Measurements from ENCODE around the gene SLC4A8.
A peak's percentile ranks its signal among the peaks of the same experiment; 100 is the strongest.
"Not testable (repeated sequence)": the region's sequence is repeated elsewhere in the genome, so short reads cannot be mapped to it uniquely, and the experiment has no call there.

SLC4A8 gene

DNA sequence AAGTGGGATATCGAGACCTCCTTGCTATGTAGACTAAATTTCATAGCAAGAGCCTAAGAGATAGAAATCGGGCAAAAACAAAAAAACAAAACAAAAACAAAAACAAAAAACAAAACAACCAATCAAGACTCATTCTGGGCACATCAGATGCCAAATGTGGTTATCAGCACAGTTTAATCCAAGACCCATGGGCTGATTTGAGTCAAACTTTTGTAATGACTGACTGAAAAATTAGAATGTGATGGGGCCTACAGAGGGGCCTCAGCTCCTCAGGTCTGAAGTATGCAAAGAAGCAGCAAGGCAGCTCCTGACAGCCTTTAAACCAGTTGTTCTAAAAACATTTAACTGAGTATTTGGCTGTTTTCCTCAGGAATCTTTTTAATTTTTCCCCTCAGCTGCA lies 49.3 kb downstream of the SLC4A8 start:
- DNase-seq (ENCODE audit: low read depth in 1 of 2, low spot score in 1 of 2), result no peak

DNA sequence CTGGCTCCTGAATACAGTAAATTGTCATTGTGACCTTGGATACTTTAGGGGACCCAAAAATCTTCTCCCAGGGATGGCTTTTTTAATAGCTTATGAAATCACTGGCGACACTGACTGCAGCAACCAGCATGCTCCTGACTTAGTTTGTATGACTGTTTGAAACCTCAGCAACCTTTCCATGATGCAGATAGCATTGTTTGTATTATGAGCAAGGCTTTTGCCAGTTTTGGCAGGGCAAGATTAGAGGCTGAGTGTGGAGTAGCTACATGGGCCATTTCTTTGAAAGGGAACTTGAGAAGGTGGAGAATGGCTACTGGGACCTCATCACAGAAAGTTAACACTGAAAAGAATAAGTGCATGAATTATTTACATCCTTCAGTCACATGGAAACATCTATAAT lies 50.9 kb downstream of the SLC4A8 start:
- DNase-seq (ENCODE audit: low read depth in 1 of 2, low spot score in 1 of 2), result no peak

DNA sequence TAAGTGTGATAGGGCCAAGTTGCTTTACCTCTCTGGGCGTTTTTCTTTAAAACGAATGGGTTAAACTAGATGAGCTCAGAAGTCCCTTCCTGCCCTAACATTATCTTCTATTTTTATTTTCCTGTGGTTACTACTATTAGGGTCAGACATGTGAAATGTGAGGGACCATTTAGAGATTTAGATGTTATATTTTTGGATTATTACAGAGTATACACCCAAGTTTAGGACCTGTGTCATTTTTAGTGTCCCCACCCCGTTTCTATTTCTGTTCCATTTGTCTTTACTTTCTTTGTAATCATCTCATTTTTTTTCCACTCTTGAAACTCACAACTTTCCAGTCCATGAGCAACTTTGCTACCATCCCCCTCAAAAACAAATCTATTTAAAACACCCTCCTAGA lies 56.3 kb downstream of the SLC4A8 start:
- DNase-seq (ENCODE audit: low read depth in 1 of 2, low spot score in 1 of 2), result no peak

DNA sequence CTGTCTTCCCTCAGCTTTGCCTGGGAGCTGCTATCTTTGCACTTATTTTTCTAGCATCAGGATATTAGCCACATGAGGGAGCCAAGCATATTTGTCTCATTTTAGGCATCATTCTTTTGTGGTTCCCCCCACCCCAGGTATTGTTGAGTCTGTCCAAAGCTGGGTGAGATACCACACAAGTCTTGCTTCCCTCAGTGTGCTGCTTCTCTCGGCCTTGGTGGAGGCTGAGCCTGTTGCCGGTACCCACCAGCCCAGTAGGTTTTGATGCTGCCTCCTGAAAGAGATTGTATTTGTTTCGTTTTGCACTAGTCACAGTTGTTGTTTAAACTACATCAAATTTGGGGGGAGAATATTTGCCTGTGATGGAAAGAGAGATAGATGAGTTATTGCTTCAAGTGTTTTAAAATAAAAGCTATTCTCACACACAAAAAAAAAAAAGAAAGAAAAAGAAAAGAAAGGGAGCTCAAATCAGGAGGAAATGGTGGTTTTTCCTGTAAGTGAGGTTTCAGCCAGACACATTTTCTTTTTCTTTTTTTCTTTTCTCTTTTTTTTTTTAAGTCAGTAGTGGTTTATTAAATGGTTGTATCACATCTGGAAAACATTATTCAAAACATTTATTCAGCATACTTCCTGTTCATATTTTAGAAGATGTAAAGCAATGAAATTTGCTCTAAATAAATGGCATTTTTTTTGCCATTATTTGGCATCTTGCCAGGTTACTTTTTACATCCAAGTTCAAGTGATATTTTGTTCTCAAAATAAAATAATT lies 58.5 kb downstream of the SLC4A8 start:
- peak in 1 of 2 donors; percentile 1 for DNase-seq (ENCODE audit: low read depth in 1 of 2, low spot score in 1 of 2)

DNA sequence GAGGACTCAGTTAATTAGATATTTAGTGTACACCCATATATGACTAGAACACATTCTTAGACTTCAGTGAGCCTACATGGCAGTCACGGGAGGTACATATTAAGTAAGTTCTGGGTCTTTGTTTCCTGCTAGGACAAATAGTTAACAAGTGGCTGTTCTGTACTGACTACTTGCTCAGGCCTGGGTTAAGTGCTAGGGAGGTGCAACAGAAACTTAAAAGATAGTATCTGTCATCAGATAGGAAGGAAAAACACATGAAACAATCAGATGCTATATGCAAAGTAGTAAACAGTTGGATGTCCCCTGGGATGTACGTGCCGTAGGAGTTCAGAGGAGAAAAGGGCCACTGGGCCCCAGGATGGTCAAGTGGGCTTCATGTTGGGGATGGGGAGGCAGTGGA lies 59.5 kb downstream of the SLC4A8 start:
- DNase-seq (ENCODE audit: low read depth in 1 of 2, low spot score in 1 of 2), result no peak

DNA sequence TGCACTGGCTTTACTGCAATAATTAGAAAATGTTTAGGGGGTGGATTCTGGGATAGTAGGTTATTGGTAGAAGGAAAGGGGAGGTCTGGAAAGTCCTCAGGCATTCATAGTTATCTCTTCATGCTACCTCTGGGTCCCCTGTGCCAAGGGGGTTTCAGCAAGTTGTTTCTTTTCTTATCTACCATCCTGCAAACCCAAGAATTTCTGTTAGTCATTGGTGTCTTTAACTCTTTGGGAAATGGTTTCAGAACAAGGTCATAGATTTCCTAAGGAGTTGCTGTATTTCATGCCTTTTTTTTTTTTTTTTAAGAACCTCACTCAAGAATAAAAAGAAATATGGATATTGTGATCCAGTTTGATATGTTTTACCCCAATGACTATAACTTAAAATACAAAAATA lies 63.6 kb downstream of the SLC4A8 start:
- no peak for DNase-seq (ENCODE audit: low read depth in 1 of 2, low spot score in 1 of 2)

DNA sequence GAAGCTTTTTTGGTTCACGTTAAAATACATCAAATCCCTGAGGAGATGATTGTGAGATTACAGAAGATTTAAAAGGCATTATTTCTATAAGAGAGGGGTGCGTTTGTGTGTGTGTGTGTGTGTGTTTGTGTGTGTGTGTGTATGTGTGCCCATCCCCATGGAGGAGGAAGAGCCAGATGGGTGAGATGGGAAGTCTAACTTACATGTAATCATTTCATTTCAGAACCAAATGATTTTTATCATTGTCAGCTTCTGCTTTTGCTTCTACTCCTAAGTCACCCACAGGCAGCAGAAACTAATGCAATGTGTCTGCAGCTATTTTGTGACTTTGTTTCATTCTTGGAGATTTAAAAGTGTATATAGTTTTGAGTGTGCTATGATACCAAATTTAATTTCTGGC lies 68.7 kb downstream of the SLC4A8 start:
- DNase-seq (ENCODE audit: low read depth in 1 of 2, low spot score in 1 of 2), result no peak

DNA sequence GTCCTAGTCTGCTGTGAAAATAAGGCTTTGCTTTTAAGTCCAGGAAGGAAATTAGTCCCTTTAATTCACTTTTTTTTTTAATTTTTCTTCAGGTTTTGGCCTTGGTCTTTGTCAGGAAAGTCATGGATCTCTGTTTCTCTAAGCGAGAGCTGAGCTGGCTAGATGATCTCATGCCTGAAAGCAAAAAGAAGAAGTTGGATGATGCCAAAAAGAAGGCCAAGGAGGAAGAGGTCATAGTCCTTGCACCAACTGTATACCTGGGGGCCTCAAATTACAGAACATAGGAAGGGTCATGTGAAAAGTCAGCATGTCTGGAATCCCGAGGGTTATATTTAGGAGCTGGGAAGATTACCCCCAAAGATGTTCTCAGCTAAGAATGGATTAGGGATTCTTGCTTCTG lies 72.3 kb downstream of the SLC4A8 start:
- no peak for DNase-seq (ENCODE audit: low read depth in 1 of 2, low spot score in 1 of 2)

DNA sequence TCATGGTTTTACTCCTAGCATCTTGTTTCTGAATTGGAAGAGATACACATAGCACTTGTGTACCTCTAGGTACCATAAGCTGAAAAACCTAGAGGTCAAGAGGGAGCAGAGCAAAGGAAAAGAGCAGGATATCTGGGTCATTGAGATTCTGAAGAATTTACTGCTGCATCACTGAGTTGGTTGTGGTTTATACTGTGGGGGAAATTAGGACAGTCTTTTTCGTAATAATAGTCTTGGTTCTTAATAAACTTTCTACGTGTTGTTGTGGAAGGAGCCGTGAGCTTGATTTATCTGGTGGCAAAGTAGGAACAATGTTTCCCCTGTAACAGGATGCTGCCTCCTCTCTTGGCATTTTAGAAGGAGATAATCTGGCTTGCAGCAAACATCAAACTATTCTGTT lies 80.2 kb downstream of the SLC4A8 start:
- no peak for DNase-seq (ENCODE audit: low read depth in 1 of 2, low spot score in 1 of 2)

DNA sequence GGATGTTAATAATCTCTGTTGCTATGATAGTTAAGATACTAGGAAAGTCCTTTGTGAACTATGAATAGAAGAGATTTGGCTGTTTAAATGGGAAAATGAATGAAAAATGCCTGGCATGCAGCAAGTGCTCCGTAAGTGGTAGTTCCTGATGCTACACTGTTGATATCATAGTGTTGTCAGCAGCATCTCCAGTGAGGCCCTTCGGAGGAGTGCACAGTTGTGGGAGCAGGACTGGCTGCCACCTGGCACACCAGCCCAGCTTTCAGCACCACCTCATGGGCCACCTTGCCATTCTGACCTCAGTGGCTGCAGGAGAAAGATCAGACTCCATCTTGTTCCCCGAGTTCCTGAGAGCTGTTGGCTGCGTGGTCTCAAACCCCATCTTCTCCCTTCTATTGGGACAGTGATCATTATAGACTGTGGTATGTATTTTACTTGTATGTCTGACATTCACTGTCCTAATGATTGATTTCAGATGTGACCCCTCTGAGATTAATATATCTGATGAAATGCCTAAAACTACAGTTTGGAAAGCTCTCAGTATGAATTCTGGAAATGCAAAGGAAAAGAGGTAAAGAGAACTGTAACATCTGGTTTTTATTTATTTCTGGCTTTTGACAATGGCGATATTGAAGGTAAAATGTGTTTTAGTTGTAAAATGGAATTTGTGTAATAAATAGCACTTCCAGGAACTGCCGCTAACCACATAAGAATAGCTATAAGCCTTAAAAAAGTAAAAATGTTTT lies 80.9 kb downstream of the SLC4A8 start:
- DNase-seq (ENCODE audit: low read depth in 1 of 2, low spot score in 1 of 2), result no peak

DNA sequence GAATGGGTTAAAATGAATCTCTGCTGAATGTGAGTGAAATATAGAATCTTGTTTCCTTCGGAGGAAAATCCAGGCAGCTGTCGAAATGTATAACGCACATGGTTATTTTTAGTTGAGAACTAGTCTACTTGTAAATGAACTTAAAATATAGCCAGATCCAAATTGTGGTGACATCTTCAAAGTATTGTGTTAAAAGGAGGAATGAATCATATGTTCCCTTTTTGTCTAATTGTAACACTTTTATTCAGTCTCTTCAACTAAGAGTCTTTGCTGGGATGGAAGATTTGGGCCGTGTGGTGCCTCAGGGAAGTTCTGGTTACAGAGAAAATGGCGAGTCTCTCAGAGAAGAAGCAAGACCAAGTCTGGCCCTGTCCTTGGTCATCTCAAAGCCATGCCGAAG lies 82.5 kb downstream of the SLC4A8 start:
- no peak for DNase-seq (ENCODE audit: low read depth in 1 of 2, low spot score in 1 of 2)

DNA sequence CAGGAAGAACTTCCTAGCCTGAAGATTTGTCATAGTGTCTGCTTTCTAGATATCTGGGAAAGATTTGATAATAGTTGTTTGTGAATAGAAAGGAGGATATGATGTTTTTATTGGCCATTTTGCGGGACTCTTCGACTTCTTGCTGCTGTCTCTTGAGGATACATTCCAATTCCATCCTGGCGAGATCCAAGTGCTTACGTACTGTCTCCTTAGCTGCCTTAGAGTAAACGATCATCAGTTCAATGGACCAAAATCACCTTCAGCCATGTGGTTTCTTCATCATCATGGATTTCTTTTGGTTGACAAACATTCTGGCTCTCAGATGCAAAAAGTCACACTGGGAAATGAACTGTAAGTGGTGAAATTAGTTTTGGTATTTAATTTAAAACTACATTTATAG lies 83.7 kb downstream of the SLC4A8 start:
- DNase-seq (ENCODE audit: low read depth in 1 of 2, low spot score in 1 of 2), result no peak

DNA sequence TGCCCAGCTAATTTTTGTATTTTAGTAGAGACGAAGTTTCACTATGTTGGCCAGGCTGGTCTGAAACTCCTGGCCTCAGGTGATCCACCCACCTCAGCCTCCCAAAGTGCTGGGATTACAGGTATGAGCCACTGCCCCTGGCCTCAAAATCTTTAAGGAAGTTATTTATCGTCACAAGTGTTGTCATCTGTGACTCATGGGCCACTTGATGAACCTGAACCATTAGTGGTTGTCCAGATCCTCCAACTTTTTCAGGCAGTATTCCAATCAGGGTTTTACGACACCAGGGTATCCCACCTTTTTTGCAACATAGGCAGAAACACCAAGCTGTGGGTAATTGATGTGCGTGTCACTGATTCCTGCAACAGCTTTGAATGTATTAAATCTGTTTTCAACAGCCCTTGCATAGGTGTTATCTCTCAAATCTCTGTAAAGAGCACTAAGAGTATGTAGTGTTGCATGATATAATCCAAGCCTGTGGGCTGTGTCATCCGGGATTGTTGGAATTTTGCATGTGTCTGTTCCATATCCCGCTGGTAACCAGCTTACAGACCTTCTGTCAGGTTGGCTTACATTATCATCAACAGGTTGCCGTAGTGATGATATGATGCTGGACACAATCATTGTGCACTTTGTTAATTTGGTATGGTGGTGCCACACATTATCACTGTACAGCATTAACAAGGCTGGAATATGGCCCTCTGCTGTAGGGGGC lies 87.1 kb downstream of the SLC4A8 start:
- DNase-seq (ENCODE audit: low read depth in 1 of 2, low spot score in 1 of 2), result no peak

DNA sequence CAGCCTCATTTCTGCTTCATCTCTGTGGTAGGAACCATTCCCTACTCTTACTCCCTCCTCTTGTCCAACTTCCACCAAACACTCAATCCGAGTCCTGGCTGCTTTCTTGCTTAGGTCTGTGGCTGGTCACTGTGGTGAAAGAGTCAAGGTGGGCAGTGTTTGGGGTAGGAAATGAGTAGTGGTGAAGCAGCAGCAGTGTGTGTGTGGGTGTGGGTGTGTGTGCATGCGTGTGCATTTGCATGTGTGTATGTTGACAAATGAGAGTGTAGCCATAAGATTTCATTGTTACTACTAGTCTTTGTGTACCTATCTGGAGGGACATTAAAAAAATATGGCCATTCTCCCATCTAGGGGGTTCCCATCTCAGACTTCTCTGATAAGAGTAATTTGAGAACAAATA lies 87.8 kb downstream of the SLC4A8 start:
- DNase-seq (ENCODE audit: low read depth in 1 of 2, low spot score in 1 of 2), result no peak

DNA sequence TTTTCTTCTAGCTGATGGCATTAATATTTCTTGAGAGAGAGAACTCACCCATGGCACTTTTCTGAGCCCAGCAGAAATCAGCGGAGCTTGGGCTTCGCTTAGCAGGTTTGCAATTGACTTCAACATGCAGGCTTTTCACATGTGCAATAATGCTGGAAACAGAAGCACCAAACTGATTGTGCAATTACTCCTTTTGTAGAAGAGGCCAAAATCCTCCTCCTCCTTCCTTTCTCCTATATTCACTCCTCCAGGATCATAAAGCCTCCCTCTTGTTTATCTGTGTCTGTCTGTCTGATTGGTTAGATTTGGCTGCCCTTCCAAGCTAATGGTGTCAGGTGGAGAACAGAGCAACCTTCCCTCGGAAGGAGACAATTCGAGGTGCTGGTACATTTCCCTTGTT lies 90.4 kb downstream of the SLC4A8 start:
- DNase-seq (ENCODE audit: low read depth in 1 of 2, low spot score in 1 of 2), result not testable (repeated sequence)

DNA sequence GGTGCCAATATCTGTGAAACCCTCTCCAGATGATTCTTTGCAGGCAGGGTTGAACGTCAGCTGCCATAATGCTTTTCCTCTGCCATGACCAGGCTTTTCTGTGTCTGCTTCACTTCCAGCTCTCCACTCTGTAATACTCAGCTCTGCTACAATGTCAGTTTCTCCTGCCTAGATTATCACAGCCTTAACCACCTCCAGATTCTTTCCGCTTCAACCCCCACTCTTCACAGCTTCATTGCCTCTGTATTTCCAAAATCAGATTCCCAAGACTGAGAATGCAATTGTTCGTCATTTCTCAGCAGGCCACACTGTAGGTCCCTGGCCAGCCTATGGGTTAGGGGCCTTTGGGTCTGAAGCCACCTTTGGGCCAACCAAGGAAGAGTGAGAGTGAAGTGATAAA lies 92.7 kb downstream of the SLC4A8 start:
- no peak for DNase-seq (ENCODE audit: low read depth in 1 of 2, low spot score in 1 of 2)

DNA sequence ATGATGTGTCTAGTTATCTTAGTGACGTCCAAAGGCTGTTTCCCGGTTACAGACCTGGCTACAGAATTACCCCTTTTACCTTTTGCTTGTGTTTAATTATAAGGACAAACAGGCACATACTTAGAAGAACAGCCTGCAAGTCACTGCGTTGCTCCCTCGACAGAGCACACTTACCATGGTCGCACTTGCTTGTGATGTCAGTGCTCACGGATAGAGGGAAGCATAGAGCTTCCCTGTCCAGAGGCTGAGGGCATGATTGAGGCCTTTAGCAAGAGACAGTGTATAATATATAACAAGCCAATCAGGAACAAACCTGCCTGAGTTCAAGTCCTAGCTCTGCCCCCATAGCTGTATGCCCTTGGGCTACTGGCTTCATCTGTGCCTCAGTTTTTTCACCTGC lies 93.2 kb downstream of the SLC4A8 start:
- no peak for DNase-seq (ENCODE audit: low read depth in 1 of 2, low spot score in 1 of 2)

DNA sequence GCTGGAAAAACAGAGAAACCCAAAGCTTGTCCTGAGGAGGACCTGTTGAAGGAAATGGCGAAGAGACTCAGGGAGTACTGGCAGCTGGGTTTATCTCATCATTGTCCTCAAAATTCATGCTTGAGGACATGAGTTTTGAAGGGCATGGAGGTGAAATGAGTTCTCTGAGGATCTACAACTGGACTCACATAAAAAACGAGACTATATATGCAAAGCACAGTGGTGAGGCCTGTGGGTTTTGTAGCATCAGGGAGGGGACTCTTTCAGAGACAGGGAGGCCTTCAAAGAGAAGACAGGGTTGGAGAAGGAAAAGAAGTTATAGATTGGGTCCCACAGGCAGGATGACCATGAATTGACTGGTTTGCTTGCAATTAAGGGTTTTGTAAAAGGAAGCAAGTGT lies 95.1 kb downstream of the SLC4A8 start:
- no peak for DNase-seq (ENCODE audit: low read depth in 1 of 2, low spot score in 1 of 2)

DNA sequence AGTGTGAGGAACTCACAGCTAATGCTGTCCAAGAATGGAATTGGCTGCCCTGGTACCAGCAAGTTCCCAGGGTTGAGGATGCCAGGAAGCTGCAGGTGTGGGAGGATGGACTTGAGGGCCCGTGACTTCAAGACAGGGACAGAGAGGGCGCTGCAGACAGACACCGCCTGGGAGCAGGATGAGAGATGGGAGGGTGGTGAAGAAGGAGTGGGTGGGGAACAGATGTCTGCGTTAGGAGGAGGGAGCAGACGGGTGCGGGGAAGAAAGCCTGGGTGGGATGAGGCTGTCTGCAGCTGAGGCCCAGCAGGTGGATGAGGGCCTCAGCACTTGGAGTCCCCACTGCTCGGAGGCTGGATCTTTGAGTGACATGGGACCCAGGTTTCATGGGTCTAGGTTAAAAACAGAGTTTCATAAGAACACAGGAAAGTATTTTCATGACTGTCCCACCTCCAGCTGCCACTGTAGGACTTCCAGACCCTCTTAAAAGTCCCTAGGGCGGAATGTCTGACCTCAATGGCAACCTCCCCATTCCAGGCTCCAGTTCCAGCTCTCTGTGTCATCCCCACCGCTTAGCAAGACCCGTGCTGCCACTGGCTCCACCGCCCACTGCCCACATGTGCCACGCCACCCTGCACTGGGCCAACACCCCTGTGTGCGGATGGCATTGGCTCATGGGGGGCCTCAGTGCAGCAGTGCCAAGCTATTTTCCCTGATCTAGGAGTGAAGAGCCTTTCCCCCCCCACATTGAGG lies 96.1 kb downstream of the SLC4A8 start:
- DNase-seq (ENCODE audit: low read depth in 1 of 2, low spot score in 1 of 2), result no peak

DNA sequence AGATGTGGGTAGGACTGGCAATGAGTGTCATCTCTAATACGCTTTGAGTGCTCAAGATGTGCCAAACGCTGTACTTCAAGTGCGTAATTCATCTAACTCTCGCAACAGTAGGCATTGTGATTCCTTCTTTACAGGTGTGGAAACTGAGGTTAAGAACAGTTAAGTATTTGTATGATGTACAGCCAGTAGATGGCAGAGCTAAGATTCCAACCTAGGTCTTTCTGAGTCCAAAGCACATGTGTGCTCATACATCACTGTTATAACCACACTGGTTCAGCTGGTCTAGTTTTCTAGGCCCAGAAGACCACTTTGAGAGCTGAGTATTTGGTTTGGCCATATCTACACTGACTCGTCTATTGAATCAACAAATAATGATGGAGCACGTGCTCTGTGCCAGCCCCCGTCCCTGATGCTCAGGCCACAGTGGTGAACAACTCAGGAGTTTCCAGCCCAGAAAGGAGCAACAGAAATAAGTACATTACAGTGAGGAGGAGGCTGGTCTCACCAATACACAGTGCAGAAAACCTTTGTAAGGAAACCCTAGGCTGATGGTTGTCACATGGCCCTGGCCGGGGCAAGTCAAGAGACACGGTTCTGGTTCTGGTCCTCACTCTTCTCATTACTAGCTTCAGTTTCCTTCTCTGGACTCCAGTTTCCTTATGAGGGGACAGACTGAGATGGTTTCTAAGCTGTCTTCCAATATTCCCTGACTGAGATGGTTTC lies 97.1 kb downstream of the SLC4A8 start:
- DNase-seq (ENCODE audit: low read depth in 1 of 2, low spot score in 1 of 2), result no peak

DNA sequence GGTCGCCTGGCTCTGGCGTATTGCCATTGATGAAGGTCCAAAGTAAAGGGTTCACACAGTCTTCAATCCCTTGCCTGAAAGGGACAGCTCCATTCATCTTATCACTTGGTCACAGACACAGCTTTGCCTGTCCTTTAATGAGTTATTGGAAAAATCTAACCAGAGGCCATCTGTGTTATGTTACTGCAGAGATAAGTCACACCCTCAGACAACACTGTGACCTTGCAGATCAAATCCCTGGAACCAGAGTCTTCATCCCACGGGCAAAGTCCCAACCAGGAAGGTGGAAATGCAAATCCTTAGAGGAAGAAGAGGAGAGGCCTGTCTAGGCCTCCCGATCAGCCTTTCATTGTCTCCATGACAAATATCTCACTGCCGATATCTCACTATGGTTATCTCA lies 98.1 kb downstream of the SLC4A8 start:
- no peak for DNase-seq (ENCODE audit: low read depth in 1 of 2, low spot score in 1 of 2)

Measured in activated T-helper 1 cell treated with anti-CD3 and anti-CD28 coated beads, Interleukin-2, amount 50 U/mL, for 16 hours (primary cell).